AML-193 (cell line): ENCODE data around the gene CYP46A1.

Experiments
- DNase-seq, 2 experiments: peaks; one replicate each; lab custom pipeline; 2025; lab: John Stamatoyannopoulos, UW

CYP46A1 gene

DNA sequence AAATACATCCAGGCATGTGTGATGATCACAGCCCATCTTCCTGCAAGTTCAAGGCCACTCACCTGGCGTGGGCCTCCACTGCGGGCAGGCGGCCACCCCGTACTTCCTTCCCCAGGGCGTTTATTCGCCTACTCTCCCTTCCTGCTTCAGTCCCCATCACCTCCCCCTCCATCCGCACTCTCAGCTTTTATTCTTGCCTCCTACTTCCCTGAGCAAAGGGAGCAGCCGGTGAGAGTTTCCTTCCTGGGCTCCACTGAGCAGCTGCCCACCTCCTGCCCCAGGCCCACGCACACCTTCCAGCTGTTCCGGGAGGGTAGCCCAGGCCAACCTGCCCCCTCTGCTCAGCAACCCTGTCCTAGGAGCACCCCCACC, 4.1 kb downstream of the CYP46A1 start:
- no peak for DNase-seq

DNA sequence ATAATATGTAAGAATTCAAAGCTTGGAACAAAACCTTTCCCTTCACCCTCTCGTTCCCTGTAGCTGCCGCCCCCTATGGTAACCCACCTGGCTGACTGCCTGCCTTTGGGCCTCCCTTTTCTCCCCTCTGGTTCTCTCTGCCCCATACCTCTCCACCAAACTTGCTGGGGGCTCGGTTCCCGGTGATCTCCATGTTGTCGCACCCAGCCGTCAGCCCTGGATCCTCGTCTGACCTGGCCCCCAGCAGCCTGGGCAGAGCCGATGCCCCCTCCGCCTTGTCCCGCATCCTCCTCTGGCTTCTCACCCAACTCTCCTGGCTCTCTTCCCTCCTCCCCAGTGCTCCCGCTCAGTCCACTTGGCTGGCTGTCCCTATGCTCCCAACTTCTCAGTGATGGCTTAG, 4.5 kb downstream of the CYP46A1 start:
- no peak for DNase-seq

DNA sequence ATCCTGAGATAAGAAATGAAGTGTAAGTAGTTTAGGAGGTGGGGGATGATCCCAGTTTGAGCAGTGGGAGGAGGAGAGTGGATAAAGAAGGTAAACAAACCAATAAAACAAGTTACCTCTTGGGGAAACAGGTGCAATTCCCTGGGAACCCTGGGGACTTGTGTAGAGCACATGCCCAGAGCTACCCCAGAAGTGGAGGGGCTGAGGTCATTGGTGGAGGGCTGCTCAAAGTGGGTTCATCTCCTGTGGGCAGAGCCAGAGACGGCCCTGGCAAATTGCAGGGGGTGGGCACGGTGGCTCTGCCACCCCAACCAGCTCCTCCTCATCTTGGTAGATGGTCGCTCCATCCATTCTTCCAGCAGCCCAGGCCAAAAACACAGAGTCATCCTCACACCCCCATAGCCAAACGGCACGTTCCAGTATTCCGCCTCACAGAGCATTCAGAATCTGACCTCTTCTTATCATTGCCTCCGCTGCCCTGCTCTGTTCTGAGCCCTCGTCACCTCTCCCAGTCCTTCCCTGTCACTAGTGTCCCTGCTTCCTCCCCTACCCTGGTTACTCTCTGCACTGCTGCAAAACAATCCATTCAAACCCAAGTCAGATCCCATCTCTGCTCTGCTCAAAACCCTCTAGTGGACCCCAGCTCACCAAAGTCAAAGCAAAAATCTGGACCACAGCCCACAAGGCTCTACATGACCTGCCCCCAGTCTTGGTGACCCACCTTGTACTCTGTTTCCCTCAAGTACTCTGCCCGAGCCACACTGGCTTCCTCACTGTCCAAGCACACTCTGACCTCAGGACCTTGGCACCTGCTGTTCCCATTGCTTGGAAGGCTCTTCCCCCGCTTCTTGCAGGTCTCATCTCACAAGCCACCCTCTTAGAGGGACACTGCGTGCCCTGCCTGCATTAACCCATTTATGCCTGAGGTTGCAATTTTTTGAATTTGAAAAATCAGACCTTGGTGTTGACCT, 5.5 kb downstream of the CYP46A1 start:
- no peak for DNase-seq

DNA sequence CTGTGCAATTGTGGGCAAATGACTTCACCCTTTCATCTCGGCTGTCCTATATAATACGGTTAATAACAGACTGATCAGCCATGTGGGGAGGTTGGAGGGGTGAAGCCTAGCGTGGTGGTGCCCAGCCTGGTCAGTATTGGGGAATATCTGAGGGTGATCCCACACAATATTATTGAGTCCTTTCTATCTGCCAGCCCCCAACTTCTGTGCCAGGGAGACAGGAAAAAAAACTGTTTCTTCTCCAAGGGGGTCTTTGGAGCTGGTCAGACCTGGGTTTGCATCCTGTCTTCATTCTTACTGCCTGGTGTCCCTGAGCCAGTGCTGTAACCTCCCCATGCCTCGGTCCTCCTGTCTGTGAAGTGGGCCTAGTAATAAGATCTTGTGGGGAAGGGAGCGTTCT, 6.5 kb downstream of the CYP46A1 start:
- no peak for DNase-seq

DNA sequence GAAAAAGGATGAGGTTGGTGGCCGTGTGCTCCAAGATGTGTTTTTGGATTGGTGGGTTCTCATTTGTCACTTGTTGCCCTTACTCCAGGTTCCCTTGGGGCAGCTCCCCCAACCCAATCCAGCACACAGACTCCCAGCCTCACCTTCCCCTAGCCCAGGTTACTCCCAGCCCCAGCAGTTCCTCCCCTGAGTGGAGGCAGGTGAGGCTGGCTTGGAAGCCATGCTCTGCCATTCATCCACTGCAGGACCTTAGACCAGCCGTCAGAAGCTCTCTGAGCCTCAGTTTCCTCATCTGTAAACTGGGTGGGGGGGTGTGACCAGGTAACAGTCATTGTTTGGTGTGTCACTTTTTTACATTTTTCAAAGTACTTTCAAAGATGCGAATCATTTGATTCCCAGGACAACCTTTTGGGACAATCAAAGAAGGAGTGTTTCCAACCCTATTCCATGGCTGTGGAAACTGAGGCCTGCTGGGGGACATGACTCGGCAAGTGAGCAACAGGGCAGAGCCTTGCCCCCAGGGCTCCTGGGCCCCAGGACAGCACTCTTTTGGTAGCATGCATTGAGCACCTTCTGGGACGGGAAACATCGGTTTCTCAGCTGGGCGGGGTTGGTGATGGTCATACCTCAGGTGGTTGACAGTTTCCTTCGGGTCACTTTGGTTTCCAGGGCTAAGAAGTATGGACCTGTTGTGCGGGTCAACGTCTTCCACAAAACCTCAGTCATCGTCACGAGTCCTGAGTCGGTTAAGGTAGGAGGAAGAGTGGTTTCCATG, 7.2 kb downstream of the CYP46A1 start:
- no peak for DNase-seq

DNA sequence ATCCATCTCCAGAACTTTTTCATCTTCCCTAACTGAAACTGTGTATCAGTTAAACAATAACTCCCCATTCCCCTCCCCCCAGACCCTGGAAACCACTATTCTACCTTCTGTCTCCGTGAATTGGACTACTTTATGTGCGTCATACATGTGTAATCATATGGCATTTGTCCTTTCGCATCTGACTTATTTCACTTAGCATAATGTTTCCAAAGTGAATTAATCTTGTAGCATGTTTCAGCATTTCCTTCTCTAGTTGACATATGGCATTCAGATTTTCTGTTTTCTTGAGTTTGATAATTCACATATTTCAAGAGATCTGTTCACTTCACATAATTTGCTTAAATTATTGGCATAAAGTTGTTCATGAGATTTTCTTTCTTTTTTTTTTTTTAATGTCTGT, 9.8 kb downstream of the CYP46A1 start:
- DNase-seq, result no peak

DNA sequence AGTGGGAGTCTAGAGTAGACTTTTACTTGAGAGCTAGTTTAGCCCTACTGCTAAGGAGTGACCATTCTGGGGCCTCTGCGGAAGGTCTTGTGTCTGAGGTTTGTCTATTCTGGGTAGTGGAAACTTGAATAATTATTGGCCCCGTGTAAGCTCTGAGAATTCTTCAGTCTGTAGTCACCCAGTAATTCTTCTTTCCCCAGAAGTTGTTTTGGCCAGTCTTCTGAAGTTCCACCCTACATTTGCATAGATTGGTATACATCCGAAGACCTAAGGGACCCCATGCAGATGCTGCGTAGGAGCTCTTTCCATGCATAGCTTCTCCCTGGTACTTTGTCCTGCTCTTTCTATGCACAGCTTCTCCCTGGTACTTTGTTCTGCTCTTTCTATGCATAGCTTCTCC, 12.8 kb downstream of the CYP46A1 start:
- DNase-seq, result no peak

DNA sequence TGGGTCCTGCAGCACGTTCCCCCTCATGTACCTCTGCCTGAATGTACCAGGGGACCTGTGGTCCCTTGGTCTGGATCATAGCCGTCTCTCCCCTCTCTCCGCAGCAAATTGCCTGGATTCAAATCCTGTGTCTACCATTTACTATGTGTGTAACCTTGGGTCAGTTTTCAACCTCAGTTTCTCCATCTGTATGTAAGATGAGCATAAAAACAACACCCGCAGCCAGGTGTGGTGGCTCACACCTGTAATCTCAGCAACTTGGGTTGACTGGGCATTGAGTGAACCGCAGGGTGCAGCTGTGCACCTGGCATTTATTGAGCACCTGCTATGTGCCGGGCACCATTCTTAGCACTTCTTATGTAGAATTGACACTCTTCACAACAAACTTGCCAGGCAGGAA, 14.1 kb downstream of the CYP46A1 start:
- DNase-seq, result no peak

DNA sequence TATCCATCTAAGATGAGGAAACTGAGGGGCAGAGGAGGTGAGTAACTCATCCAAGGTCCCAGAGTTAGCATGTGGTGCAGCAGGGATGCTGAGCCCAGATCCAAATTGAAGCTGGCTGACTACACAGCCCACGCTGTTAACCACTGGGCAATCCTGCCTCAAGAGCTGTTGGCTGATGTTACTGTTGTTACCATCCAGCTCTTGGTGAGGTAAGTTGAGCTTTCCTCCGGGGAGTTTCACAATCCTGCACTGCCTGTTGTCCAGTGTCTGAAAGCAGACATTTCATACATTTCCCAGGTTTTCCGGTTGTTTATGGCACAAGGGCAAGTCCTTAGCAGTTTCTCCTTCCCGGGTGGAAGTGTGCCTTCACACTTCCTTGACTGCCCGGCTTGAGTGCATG, 14.5 kb downstream of the CYP46A1 start:
- DNase-seq, result no peak

DNA sequence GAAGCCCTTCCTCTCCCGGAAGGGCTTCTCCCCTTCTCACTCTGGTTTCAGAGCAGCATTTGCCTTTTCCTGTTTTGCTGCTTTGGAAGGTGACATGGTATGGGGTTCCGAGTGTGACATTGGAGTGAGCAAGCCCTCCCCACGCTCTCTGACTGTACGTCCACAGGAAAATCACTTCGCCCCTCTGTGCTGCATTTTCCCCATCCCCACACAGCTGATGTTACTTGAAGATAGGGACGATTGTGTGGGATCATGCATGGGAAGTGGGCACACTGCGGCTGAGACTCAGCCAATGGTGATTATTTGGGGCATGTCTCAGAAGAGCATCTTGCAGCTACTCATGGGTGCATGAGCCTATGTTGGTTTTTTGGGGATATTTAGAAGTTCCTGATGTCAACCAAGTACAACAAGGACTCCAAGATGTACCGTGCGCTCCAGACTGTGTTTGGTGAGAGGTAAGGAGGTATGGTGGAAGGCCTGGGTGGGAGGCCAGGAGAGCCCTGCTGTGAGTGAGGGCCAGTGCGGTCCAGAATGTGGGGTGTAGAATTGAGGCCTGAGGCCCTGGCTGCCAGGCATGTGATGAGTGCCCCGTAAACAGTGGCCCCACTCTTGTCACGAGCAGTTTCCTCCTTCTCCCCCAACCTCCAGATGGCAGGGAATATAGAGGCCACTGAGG, 15.1 kb downstream of the CYP46A1 start:
- DNase-seq, result no peak

DNA sequence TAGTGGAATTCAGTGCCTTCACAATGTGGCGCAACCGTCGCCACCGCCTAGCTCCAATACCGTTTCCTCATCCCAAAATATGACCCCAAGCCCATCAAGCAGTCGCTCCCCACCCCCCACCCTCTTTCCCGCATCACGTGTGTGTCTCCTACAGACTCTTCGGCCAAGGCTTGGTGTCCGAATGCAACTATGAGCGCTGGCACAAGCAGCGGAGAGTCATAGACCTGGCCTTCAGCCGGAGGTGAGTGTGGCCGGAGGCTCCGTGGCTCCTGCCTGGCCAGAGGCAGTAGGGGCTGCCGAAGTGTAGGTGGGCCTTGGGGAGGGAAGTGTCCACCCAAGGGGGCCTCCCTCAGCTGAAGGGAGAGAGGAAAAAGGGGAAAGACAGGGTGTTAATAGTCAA, 15.8 kb downstream of the CYP46A1 start:
- no peak for DNase-seq

DNA sequence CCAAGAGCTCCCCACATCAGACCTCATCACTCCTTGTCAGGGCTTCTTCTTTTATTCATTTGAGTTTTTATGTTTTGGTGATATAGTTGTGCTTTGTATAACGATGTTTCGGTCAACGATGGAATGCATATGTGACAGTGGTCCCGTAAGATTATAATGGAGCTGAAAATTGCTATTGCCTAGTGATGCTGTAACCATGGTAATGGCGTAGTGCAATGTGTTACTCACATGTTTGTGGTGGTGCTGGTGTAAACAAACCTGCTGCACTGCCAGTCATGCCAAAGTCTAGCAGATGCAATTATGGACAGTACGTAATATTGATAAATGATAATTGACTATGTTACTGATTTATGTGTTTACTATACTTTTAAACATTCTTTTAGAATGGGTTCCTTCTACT, 16.3 kb downstream of the CYP46A1 start:
- no peak for DNase-seq

DNA sequence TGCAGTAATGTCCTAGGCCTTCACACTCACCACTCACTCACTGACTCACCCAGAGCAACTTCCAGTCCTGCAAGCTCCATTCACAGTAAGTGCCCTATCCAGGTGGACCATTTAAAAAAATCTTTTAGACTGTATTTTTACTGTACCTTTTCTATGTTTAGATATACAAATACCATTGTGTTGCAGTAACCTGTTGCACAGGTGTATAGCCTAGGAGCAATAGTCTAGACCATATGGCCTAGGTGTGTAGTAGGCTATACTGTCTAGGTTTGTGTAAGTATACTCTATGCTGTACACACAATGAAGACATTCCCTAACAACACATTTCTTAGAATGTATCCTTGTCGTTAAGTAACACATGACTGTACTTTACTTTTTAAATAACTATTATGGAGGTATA, 17.2 kb downstream of the CYP46A1 start:
- no peak for DNase-seq

DNA sequence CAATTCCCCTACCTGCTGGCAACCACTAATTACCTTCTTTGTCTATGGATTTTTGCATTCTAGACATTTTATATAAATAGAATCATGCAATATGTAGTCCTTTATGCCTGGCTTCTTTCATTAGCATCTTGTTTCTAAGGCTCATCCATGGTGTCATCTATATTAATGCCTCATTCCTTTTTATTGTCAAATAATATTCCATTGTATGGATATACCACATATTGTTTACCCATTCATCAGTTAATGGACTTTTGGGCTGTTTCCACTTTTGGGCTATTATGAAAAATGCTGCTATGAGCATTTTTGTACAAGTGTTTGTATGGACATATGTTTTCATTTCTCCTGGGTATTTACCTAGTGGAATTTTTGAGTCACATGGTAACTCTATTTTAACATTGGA, 18.0 kb downstream of the CYP46A1 start:
- no peak for DNase-seq

DNA sequence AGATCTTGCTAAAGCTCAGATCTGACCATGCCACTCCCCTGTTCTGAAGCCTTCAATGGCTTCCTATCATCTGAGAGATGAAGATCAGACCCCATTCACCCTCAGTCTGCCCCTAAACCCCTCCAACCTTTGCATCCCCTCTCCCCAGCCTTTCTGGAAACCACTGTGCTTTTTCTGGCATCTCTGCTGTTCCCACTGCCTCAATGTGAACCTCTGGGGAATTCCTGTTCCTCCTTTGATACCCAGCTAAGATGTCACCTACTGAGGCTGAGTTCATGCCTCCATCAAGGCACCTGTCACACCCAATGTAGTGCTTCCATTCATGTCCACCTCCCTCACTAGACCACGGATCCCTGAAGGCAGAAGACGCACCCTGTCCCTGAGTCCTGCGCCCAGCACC, 19.3 kb downstream of the CYP46A1 start:
- DNase-seq, result no peak

DNA sequence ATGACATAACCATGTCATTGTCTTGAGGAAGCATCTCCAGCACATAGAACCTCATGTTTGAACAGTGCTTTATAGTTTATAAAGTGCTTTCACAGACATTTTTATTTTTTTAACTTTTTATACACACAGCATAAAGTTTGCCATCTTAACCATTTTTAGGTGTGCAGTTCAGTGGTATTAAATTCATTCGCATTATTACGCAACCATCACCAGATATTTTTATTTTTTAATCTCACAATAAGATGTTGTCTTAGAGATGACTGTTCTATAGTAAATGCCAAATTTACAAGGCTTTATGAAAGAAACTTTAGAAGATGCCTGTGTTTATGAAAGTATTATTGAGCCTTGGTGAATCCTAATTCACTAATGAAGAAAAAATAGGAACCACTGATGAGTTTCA, 19.9 kb downstream of the CYP46A1 start:
- DNase-seq, result no peak

DNA sequence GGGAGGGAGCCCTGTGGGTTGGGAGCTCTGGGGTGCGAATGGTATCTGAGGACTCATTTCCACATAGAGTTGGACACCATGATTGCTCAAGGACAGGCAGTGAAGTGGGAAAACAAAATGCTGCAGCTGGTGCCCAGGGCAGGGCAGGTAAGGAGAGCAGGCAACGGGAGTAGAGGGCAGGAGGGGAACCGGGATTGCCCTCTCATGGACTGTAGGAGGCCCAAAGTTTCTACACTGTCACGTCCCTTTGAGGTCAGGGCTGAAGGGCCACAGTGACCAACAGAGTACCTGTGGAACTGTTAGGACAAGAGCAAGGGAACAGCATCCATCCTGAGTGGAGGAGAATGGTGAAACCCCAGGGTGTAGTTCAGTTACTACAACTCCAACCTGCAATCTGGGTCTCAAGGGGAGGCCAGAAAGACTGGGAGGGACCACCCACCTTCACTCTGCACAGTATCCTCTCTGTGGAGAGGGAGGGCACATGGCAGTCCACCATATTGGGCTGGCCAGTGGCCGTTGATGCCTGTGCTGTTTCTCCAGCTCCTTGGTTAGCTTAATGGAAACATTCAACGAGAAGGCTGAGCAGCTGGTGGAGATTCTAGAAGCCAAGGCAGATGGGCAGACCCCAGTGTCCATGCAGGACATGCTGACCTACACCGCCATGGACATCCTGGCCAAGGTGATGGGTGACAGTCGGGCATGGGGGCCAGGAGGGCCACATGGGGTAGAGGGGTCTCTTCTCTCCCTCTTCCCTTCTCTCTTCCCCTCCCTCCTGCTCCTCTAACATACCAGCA, 22.2 kb downstream of the CYP46A1 start:
- DNase-seq, result no peak

DNA sequence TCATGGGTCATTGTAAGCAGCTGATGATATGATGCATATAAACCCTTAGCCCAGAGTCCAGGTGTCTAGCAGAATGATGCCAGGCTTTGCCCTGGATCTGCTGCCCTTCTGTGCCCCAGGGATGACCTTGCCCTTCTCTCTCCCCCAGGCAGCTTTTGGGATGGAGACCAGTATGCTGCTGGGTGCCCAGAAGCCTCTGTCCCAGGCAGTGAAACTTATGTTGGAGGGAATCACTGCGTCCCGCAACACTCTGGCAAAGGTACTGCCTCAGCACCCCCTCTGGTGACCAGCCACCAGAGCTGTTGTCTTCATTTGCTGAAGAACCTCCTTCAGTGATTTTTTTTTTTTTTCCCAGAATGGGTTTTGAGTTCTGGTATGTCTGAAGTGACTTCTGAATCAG, 23.3 kb downstream of the CYP46A1 start:
- DNase-seq, result no peak

DNA sequence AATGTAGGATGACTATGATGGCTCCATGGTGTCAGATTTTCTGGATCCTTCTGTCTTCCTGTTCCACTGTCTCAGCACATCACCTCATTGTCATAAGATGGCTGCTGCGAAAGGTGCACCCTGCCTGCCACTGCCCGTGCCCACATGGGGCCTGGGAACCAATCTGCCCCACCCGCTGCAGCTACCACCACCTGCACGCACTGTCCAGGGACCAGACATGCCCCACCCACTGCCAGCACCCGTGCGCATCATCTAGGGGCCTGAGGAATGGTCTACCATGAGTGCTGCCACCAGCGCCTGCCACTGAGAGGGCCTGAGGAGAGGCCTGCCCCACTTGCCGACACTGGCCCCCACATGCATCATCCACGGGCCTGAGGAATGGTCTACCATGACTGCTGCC, 23.8 kb downstream of the CYP46A1 start:
- no peak for DNase-seq

DNA sequence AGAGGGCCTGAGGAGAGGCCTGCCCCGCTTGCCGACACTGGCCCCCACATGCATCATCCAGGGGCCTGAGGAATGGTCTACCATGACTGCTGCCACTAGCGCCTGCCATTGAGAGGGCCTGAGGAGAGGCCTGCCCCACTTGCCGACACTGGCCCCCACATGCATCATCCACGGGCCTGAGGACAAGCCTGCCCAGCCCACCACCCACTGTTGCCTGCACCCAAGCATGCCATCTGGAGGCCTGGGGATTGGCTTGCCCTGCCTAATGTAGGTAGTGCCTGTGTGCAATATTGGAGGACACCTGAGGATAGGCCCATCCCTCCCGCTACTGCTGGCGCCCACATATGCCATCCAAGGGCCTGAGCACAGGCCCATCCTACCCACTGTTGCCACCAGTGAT, 24.4 kb downstream of the CYP46A1 start:
- no peak for DNase-seq

DNA sequence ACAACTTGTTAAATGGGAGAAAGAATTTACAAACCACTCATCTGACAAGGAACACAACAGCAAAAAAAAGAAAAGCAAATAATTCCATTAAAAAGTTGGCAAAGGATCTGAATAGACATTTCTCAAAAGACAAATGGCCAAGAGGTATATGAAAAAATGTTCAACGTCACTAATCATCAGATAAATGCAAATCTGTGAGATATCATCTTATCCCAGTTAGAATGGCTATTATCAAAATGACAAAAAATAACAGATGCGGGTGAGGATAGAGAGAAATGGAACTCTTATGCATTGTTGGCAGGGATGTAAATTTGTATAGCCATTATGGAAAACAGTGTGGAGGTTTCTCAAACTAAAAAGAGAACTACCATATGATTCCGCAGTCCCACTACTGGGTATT, 29.9 kb downstream of the CYP46A1 start:
- no peak for DNase-seq
